Activated CD8-positive, alpha-beta memory T cell treated with anti-CD3 and anti-CD28 coated beads for 48 hours (primary cell): Measurements from ENCODE around the gene TAOK3.
"Not testable (repeated sequence)": the region's sequence is repeated elsewhere in the genome, so short reads cannot be mapped to it uniquely, and the experiment has no call there.

Source experiments
- DNase-seq, 3 experiments: peaks; one replicate each; pipeline ENCODE4 v3.0.0-alpha.2; 2020; ENCODE audit warnings: low read depth in 2 of 3, low spot score in 2 of 3

The TAOK3 gene

DNA sequence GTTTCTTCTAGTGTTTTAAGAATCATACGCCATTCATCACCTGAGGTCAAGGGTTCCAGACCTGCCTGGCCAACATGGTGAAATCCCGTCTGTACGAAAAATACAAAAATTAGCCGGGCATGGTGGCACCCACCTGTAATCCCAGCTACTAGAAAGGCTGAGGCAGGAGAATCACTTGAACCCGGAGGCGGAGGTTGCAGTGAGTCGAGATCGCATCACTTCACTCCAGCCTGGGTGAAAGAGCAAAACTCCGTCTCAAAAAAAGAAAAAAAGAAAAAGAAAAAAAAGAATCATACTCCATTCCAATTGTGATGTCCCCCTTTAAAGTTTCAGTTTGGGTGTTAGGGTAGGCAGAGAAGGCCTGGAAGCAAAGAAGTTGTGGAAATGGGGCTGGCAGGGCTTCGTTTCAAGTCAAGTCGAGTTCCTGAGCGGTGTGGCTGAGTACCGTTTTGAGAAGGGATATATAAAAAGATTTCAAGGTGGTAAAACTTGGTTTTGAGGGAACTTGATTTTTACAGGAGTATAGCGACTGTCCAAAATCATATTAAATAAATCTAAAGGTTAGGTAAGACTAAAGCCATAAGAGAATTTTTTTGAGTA, 1.5 kb upstream of the TAOK3 start:
- no peak for DNase-seq

DNA sequence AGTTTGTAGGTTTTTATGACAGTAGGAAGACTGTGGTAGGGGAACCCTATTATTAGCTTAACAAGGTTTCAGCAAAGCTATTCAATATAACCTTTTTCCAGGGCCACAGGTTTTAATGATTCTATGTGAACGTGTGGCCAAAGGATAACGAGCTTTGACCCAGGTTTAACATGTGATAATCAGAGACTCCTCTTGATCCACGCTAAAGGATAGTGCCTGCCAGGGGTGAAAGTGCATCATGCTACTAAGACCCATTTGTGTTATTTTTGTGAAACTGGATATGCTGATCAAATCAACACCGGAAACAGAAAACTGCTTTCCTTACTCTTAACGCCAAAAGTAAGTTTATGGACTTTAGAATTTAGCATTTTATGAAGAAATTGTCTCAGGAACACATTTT, 909 bp upstream of the TAOK3 start:
- no peak for DNase-seq

DNA sequence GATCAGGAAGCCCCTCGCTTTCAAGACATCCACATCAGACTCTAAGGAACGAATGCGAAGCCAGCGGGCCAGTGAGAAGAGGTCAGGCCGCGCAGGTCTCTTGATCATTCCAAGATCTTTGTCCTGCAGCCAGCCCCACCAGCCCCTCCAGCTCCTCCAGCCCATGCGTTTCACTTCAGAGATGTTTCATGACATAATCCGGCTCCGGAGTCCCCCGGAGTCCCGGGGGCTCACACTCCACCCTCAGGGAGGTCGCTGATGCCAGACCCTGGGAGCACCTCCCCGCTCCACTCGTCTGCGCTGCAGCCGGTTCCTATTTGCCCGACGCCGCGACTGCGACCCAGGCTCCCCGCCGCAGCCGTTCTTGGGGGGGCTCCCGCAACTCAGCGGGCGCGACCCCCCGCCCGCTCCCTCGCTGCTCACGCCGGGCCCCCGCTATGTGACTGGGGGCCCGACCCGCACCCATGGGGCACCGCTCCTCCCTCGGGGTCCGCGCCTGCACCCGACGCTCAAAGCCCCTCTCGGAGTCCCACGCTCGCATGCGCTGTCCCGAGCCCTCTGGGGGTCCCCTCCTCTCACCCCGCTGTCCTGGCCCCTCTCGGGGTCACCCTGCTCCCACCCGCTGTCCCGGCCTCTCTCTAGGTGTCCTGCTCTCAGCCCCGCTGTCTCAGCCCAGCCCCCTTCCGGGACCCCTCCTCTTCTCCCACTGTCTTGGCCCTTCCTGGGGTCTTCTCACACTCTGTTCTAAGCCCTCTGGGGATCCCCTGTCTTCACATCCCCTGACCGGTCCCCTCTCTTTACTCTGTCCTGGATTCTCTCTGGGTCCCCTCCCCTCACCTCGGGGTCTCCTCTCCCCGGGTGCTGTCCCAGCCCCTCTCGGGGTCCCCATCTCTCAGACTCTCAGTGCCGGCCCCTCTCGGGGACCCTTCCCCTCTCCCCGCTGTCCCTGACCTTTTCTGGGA, 1.1 kb downstream of the TAOK3 start:
- DNase-seq, result no peak

DNA sequence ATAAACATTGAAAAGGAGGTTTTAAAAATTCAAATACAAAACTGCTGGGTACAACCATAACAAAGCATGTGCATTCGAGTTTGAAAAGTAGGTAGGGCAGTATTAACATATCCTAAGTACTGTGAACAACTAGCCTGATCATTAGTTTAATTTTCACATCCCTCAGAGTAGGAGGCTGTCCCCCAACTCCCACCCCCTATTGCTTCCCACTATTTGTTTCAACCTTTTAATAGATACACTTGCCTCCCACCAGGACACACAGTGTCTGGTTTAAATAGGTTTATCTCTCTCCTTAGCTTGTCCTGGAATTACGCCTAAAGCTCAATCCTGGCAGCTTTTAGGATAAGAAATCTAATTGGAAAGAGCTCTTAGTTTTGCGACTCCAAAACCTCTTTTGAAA, 2.1 kb downstream of the TAOK3 start:
- no peak for DNase-seq

GRCh38 chr12:118368821-118369220, 3.9 kb downstream of the TAOK3 start:
- DNase-seq, result no peak

DNA sequence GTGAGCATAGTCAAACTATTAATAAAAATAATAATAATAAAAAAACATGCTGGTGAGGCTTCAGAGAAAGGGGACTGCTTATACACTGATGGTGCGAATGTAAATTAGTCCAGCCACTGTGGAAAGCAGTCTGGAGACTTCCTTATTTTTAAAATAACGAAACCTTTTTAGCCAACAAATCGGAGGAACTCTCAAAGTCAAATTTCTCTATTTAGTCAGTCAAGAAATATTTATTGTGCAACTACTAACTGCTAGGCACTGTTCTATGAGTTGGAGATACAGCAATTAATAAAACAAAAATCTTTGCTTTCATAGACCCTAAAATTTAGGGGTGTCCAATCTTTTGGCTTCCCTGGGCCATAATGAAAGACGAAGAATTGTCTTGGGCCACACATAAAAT, 10.8 kb downstream of the TAOK3 start:
- DNase-seq, result no peak

DNA sequence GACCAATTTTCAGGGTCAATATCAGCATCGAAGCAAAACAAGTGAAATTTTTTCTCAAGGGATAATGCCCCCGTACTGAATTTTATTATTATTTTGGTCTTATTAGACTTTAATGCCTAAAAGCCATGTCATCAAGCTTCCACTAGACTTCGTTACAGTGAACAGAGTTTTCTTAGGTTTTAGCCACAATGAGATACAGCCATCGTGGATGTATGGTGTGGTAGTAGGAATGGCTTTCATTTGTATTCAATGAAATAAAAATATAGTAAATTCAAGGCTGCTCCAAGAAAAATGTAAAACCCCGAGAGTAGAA, 11.7 kb downstream of the TAOK3 start:
- DNase-seq, result no peak

DNA sequence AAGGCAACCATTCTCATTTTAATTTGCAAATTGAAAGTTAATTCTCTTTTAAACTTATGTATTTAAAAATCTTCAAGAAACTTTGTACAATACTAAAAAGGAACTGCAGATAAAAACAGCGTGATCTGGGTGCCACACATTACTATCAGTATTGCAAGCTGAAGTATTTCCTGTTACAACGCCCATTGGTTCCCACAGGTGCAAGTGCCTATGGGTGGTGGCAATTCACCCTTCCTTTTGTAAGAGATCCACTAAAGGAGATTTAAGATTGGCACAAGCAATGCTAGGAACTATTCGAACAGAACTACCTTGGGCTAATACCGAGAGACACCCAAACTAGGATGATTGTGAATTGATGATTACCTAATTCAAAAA, 13.2 kb downstream of the TAOK3 start:
- DNase-seq, result no peak

DNA sequence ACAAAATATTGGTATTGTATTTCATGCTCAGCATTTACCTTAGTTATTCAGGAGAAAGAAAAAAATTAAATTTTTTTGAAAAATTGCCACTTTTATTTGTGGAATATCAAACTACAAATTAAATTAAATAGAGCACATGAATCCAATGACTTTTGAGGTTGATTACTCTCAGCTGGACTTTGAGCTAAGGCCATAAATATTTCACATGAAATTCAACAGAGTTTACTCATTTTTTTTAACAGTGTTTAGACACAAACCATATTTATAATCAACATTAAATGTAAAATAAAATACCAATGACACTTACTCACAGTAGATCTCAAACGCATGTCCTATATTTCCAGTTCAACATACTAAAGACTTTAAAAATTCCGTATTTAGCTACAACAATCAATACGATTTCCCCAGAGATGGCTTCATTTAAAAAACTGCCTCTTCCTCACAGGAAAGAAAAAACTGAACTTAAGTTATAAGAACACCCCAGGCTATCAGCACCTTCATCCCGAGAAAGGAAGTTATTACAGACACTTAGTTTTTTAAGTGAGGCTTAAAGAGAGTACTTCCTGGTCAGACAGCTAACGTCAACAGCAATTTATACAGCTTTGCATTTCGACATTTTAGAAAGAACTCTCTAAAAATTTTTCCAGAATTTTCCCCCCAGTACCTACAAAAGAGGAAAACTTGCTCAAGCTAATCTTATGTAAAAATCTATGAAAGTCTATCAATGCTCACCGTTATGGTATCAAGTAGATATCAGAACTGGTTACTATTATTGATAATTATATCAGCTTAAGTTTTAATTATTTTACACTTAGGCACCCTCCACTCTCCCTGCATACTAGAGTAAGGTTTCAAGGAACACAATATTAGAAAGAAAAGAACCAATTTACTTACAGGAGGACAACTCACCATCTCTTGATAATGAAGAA, 13.8 kb downstream of the TAOK3 start:
- no peak for DNase-seq

DNA sequence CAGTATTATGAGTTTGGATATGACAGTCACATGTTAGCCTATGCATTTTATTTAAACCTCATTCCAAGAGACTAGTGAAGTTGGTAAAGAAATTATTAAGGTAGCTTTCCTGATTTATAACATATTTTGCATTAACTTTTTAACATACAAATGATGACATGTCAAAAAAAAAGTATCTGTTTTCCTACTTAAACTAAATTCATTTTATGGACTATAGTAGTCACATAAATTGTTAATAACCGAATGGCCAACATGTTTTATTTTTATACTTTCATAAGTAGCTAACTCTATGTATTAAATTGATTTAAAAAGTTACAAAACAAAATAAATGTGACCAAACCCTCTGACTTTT, 14.7 kb downstream of the TAOK3 start:
- no peak for DNase-seq

DNA sequence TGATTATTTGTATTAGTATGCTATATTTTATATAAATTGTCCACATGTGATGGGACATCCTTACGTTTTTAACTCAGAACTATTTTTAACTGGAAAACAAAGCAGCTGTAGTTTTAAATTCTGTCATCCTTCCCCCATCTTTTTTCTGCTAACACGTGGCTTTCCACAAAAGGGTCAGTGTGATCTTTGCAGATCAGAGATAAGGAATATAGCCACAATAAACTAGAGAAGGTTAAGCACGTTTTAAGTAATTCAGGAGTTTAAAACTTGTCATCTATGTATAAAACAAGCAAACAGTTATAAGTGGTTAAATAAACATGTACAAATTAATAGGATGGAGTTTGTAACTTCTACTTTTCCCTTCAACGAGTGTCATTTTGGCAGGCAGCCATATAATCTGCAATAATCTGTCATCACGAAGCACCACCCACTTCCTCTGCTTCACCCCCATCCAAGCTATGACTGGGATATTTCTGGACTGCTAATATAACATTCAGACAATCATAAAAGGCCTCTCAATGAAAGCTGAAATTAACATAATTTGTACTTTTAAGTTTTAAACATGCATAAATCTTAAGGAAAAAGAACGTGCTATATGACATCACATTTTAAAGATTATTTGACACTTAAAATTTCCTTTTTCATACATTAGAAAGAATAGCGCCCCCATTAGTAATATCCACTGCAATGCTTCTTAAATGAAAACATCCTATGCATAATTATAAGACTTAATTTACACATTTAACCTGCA, 15.3 kb downstream of the TAOK3 start:
- no peak for DNase-seq

GRCh38 chr12:118356809-118357256, 15.9 kb downstream of the TAOK3 start:
- DNase-seq, result no peak

DNA sequence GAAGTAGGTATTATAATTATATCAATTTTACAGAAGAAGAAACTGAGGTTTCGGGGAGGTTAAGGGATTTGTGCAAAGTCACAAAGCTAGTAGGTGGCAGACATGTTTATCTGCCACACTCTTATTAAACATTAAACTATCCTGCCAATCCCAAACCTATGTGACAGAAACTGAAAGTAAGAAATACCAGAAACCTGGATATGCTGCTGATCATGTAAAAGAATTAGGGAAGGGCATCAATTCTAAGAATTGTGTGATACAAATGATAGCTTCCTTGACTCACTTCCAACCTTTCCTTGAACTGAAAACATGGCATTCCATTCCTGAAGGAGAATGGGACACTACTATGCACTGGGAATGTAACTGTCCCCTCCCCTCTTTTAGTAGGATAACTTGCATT, 16.9 kb downstream of the TAOK3 start:
- DNase-seq, result no peak

DNA sequence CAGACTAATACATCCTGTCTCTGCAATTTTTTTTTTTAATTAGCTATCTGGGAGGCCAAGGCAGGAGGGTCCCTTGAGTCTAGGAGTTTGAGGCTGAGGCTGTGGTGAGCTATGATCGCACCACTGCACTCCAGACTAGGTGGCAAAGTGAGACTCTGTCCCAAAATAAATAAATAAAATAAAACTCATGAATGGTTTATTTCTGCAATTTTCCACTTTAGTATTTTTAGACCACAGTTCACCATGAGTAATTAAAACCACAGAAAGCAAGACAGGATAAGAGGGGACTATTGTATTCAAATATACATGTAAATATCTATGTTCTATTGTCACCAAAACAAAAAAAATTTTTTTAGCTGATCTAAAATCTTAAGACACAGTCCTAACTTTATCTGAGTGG, 17.8 kb downstream of the TAOK3 start:
- no peak for DNase-seq

DNA sequence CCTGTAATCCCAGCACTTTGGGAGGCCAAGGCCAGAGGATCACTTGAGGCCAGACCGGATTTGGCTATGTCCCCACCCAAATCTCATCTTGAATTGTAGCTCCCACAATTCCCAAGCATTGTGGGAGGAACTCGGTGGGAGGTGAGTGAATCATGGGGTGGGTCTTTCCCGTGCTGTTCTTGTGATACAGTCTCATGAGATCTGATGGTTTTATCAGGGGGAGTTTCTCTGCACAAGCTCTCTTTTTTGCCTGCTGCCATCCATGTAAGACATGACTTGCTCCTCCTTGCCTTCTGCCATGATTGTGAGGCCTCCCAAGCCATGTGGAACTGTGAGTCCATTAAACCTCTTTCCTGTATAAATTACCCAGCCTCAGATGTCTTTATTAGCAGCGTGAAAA, 18.2 kb downstream of the TAOK3 start:
- DNase-seq, result not testable (repeated sequence)

DNA sequence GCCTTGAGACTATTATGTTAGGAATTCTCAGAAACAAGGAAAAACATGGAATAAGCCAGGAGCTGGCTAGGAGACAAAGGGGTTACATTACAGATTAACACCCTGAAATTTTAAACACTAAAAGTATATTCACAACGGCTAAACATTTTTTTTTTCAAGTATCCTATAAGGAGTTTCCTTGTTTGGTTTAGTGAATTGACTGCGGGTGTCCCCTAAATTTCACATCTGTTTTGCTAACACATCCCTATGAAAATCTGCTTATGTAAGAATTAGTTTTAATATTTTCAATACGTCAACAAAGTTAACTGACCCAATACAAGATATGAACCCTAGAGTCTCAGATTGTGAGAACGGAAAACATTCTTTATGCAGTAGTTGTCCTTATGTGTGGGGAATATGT, 19.0 kb downstream of the TAOK3 start:
- no peak for DNase-seq

GRCh38 chr12:118350908-118351559, 21.7 kb downstream of the TAOK3 start:
- DNase-seq, result no peak

- no peak for DNase-seq
Measured at GRCh38 chr12:118347916-118348315, 24.8 kb downstream of the TAOK3 start.

DNA sequence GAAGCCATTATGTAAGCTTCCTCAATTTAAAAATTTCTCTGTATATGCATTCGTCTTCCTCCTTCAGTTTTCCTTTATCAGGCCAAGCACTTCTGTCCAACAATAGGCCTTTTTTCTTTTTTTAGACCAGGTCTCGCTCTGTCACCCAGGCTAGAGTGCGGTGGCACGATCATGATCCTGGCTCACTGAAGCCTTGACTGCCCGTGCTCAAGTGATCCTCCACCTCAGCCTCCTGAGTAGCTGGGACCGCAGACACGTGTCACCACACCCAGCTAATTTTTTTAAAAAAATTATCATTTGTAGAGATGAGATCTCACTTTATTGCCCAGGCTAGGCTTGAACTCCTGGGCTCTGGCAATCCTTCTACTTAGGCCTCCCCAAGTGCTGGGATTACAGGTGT, 25.8 kb downstream of the TAOK3 start:
- no peak for DNase-seq

GRCh38 chr12:118345355-118345754, 27.4 kb downstream of the TAOK3 start:
- DNase-seq, result no peak

- DNase-seq, result no peak
Measured at GRCh38 chr12:118344829-118345228, 27.9 kb downstream of the TAOK3 start.
